ENCODE data around the gene PEPD.

PEPD gene

DNA sequence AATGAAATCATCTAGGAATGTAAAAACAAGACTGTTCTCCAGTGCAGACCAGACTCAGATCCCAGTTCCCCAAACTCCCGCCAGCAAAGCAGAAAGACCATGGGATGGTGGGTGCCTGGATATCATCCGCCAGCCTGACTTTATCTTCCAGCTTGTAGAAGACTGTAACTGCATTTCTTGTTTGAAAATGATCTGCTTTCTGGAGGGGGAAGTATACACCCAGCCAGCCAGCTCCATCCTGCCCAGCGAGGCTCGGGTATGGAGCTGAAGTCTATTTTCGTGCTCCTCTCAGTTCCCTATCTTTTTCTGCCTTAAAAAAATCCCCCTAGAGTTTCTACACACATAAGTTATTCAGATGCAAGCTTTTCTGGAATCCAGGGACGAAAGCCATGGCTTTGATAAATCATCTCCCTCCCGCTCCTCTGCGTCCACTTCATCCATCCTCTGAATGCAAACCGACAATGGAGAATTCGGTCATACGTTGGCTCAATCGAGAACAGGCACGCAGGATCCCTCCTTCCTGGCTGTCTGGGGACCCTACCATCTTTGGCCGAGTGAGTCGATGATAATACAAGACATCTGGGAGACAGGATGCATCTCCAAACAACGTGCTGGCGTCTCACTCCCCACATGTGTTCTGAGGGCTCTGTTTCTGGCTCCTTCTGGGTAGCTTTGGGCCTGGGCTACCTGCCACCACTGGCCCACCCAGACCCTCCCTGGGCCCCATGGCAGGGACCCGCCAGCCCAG is 116.9 kb downstream of the PEPD start:
- Histone ChIP-seq H3K9me2 (replicated peaks; ENCODE audit: insufficient read depth, low read length) (no peaks in the 10 kb centered on the region), H3K4me2 (ENCODE audit: low read depth, low read length) (no peak overlapping the region), H4K20me1 (ENCODE audit: insufficient read depth, low read length) (no peaks in the 10 kb centered on the region), H3K27ac (ENCODE audit: low read length) (no peak overlapping the region), H3K36me3 (replicated peaks; ENCODE audit: insufficient read depth, low read length) (no peaks in the 10 kb centered on the region), H3K27me3 (replicated peaks; ENCODE audit: insufficient read depth, low read length) (no peaks in the 10 kb centered on the region), H3K4me1 (ENCODE audit: low read length) (no peaks in the 10 kb centered on the region), H3K9ac (ENCODE audit: low read length) (no peak overlapping the region), H3F3A (ENCODE audit: insufficient read depth, low read length) (no peaks in the 10 kb centered on the region), H3K79me2 (ENCODE audit: low read length) (no peaks in the 10 kb centered on the region), H2AFZ (ENCODE audit: low read length) (no peak overlapping the region), H3K4me3 (ENCODE audit: low read length) (no peak overlapping the region), H3K9me3 (replicated peaks; ENCODE audit: insufficient read depth, low read length) (no peaks in the 10 kb centered on the region)
- no peak for DNase-seq
- TF ChIP-seq, protein P1, sequence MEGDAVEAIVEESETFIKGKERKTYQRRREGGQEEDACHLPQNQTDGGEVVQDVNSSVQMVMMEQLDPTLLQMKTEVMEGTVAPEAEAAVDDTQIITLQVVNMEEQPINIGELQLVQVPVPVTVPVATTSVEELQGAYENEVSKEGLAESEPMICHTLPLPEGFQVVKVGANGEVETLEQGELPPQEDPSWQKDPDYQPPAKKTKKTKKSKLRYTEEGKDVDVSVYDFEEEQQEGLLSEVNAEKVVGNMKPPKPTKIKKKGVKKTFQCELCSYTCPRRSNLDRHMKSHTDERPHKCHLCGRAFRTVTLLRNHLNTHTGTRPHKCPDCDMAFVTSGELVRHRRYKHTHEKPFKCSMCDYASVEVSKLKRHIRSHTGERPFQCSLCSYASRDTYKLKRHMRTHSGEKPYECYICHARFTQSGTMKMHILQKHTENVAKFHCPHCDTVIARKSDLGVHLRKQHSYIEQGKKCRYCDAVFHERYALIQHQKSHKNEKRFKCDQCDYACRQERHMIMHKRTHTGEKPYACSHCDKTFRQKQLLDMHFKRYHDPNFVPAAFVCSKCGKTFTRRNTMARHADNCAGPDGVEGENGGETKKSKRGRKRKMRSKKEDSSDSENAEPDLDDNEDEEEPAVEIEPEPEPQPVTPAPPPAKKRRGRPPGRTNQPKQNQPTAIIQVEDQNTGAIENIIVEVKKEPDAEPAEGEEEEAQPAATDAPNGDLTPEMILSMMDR (IDR thresholded peaks at IDR 0.05; ENCODE audit: low read length) = no peak

GRCh38 chr19:33403973-33404304 is 117.7 kb downstream of the PEPD start:
- Histone ChIP-seq H3K9ac (ENCODE audit: low read length) (no peak overlapping the region), H3K4me1 (ENCODE audit: low read length) (no peaks in the 10 kb centered on the region), H3K4me3 (ENCODE audit: low read length) (no peak overlapping the region), H3K27me3 (replicated peaks; ENCODE audit: insufficient read depth, low read length) (no peaks in the 10 kb centered on the region), H3K9me3 (replicated peaks; ENCODE audit: insufficient read depth, low read length) (no peaks in the 10 kb centered on the region), H2AFZ (ENCODE audit: low read length) (no peak overlapping the region), H3K27ac (ENCODE audit: low read length) (no peak overlapping the region), H3K4me2 (ENCODE audit: low read depth, low read length) (no peak overlapping the region), H3K36me3 (replicated peaks; ENCODE audit: insufficient read depth, low read length) (no peaks in the 10 kb centered on the region), H3K9me2 (replicated peaks; ENCODE audit: insufficient read depth, low read length) (no peaks in the 10 kb centered on the region), H3F3A (ENCODE audit: insufficient read depth, low read length) (no peaks in the 10 kb centered on the region), H3K79me2 (ENCODE audit: low read length) (no peaks in the 10 kb centered on the region), H4K20me1 (ENCODE audit: insufficient read depth, low read length) (no peaks in the 10 kb centered on the region)
- DNase-seq = no peak
- TF ChIP-seq EZH2phosphoT487 (IDR thresholded peaks at IDR 0.05; ENCODE audit: low read length) = no peak
- TF ChIP-seq EZH2 (optimal IDR thresholded peaks at IDR 0.05; ENCODE audit: low read depth, low read length) = no peak
- TF ChIP-seq, protein P1 (IDR thresholded peaks at IDR 0.05; ENCODE audit: low read length) = no peak

- Histone ChIP-seq H3K4me2 (ENCODE audit: low read depth, low read length) (no peak overlapping the region), H3K4me1 (ENCODE audit: low read length) (no peaks in the 10 kb centered on the region), H3K9ac (ENCODE audit: low read length) (no peak overlapping the region), H4K20me1 (ENCODE audit: insufficient read depth, low read length) (no peaks in the 10 kb centered on the region), H2AFZ (ENCODE audit: low read length) (no peak overlapping the region), H3K9me2 (replicated peaks; ENCODE audit: insufficient read depth, low read length) (no peaks in the 10 kb centered on the region), H3K9me3 (replicated peaks; ENCODE audit: insufficient read depth, low read length) (no peaks in the 10 kb centered on the region), H3K79me2 (ENCODE audit: low read length) (no peaks in the 10 kb centered on the region), H3F3A (ENCODE audit: insufficient read depth, low read length) (no peaks in the 10 kb centered on the region), H3K27ac (ENCODE audit: low read length) (no peak overlapping the region), H3K36me3 (replicated peaks; ENCODE audit: insufficient read depth, low read length) (no peaks in the 10 kb centered on the region), H3K4me3 (ENCODE audit: low read length) (no peak overlapping the region), H3K27me3 (replicated peaks; ENCODE audit: insufficient read depth, low read length) (no peaks in the 10 kb centered on the region)
- TF ChIP-seq, protein P1 (IDR thresholded peaks at IDR 0.05; ENCODE audit: low read length) = no peak
- TF ChIP-seq EZH2 (optimal IDR thresholded peaks at IDR 0.05; ENCODE audit: low read depth, low read length) (no peak), EZH2phosphoT487 (IDR thresholded peaks at IDR 0.05; ENCODE audit: low read length) (no peak)
- DNase-seq = no peak
Observed at GRCh38 chr19:33403221-33403972, 118.2 kb downstream of the PEPD start.
